ENCODE results near the gene LACTBL1. TPM values are rescaled to one million over a fixed set of nuclear protein-coding genes. Genes with fewer than 3 reads are reported as not detected.

LACTBL1 gene
- total and polyA plus RNA-seq, 2 of the 8 experiments (the other 6 are each of a cell fraction or from before 2014, with no cell fraction given), result not detected

DNA sequence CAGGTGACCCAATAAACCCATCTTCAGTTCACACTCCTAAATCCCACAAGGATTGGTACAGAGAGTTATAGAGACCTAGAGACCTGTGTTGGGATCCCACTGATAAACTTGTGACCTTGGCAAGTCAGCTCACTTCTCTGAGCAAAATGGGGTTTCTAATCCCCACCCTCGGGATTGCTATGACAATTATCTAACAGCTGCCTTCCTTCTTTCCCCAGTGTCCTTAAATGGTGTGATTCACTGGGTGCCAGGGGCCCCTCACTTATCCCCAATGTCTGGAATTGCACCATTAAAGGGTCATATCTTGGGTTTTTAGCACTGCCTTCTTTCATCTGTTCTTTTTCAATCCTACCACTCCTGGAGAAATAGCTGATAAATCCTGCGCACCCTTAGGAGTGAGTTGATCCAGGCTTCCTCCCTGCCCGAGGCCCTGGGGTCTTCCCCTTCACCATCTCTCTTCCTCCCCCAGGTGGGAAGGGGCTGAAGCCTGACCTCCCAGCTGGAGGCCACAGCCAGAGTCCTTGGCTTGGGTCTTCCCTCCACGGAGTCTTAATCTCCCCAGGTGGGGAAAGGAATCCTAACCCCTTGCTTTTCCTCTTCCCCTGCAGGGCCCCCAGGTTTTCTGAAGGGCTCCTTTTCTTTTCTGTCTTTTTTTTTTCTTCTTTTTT is 39.7 kb downstream of the LACTBL1 start:
- POLR2A ChIA-PET (ENCODE audit: partially characterized antibody), result no interaction called here
- Histone ChIP-seq H3K4me1 (replicated peaks in 1 of 4; ENCODE audit: control insufficient read depth in 3 of 4, insufficient read depth in 4 of 4, low read length in 3 of 4) (no peaks in the 10 kb centered on the region), H3K36me3 (ENCODE audit: control insufficient read depth in 2 of 4, insufficient read depth in 4 of 4, low read length in 3 of 4) (no peaks in the 10 kb centered on the region), H3K27ac (ENCODE audit: low read depth, low read length) (no peak overlapping the region), H3K9me3 (ENCODE audit: insufficient read depth in 2 of 2, low read depth in 1 of 2, low read length in 1 of 2) (peaks cover 0 to 4% of the 10 kb centered on the region in 2 experiments; a peak in 1 of 4 replicates), H3K9ac (replicated peaks in 1 of 4; ENCODE audit: extremely low read depth in 1 of 4, low read depth in 3 of 4, low read length in 3 of 4) (no peak overlapping the region), H4K8ac (ENCODE audit: extremely low read depth, insufficient read depth, low read length) (no peak overlapping the region), H2BK12ac (ENCODE audit: low read depth, low read length) (no peak overlapping the region), H2BK5ac (ENCODE audit: low read depth, low read length) (no peak overlapping the region), H3K18ac (ENCODE audit: extremely low read depth, low read length) (no peak overlapping the region), H3K27me3 (replicated peaks in 1 of 4; ENCODE audit: control insufficient read depth in 3 of 4, extremely low read depth in 1 of 4, insufficient read depth in 3 of 4, low read length in 3 of 4) (no peaks in the 10 kb centered on the region), H3K23me2 (ENCODE audit: low read depth, low read length) (no peaks in the 10 kb centered on the region), H2AK5ac (ENCODE audit: low read depth, low read length) (no peak overlapping the region), H3K4ac (replicated peaks; ENCODE audit: insufficient read length, low read depth, low read length) (no peak overlapping the region), H2BK120ac (replicated peaks; ENCODE audit: low read depth, low read length) (no peak overlapping the region), H3K23ac (ENCODE audit: insufficient read length) (no peak overlapping the region), H3K79me2 (ENCODE audit: control insufficient read depth in 1 of 2, insufficient read depth in 2 of 2, low read length in 2 of 2) (no peaks in the 10 kb centered on the region), H4K5ac (ENCODE audit: insufficient read length, low read depth, low read length) (no peak overlapping the region), H4K20me1 (replicated peaks in 1 of 2; ENCODE audit: control insufficient read depth in 1 of 2, insufficient read depth in 2 of 2, low read length in 2 of 2) (no peaks in the 10 kb centered on the region), H3K14ac (ENCODE audit: insufficient read length) (no peak overlapping the region), H2BK20ac (ENCODE audit: low read length) (no peak overlapping the region), H3K79me1 (ENCODE audit: low read depth, low read length) (no peaks in the 10 kb centered on the region), H3K4me3 (ENCODE audit: extremely low read depth in 1 of 4, insufficient read depth in 2 of 4, low read depth in 3 of 4, low read length in 4 of 4) (no peak overlapping the region), H2AFZ (ENCODE audit: low read length) (no peak overlapping the region), H3K4me2 (ENCODE audit: insufficient read depth in 1 of 2, low read depth in 2 of 2, low read length in 2 of 2) (no peak overlapping the region), H4K91ac (replicated peaks; ENCODE audit: insufficient read length, low read length) (no peak overlapping the region), H3K56ac (replicated peaks; ENCODE audit: insufficient read length, low read depth, low read length) (no peak overlapping the region), H2BK15ac (ENCODE audit: low read length) (no peak overlapping the region)
- TF ChIP-seq POU5F1 (IDR thresholded peaks at IDR 0.05; ENCODE audit: low read depth, low read length), result no peak
- TF ChIP-seq GTF2F1 (IDR thresholded peaks at IDR 0.05; ENCODE audit: borderline replicate concordance, low read depth, low read length), result no peak
- no peak for TF ChIP-seq JUN (IDR thresholded peaks at IDR 0.05; ENCODE audit: low read depth, low read length)
- TF ChIP-seq RXRA (IDR thresholded peaks at IDR 0.05; ENCODE audit: insufficient read depth, low read depth, low read length), result no peak
- TF ChIP-seq POLR2A (IDR thresholded peaks at IDR 0.05; ENCODE audit: control extremely low read depth in 1 of 2, low read depth in 2 of 2, low read length in 2 of 2), result no peak
- TF ChIP-seq RFX5 (IDR thresholded peaks at IDR 0.05; ENCODE audit: borderline replicate concordance, low read depth, low read length), result no peak
- no peak for TF ChIP-seq SUZ12 (IDR thresholded peaks at IDR 0.05; ENCODE audit: low read length)
- no peak for TF ChIP-seq NANOG (IDR thresholded peaks at IDR 0.05; ENCODE audit: insufficient read depth, low read depth, low read length, poor library complexity, severe bottlenecking)
- TF ChIP-seq JUND (IDR thresholded peaks at IDR 0.05; ENCODE audit: low read length), result no peak
- TF ChIP-seq SP4 (IDR thresholded peaks at IDR 0.05; ENCODE audit: low read length), result no peak
- no peak for TF ChIP-seq SP1 (IDR thresholded peaks at IDR 0.05; ENCODE audit: low read depth, low read length)
- TF ChIP-seq CTBP2 (IDR thresholded peaks at IDR 0.05; ENCODE audit: borderline replicate concordance, insufficient read depth, insufficient read length, low read length), result no peak
- TF ChIP-seq EP300 (IDR thresholded peaks at IDR 0.05; ENCODE audit: borderline replicate concordance in 1 of 2, low read depth in 2 of 2, low read length in 2 of 2), result no peak
- FAIRE-seq (no peak), DNase-seq (ENCODE audit: low read depth in 1 of 2, low spot score in 2 of 2) (no peak)
- 74% methylated on average over 4 of the region's 4 CpGs; no CpG with 5 or more reads in 1 of the 2 experiments for WGBS, 2 experiments (ENCODE audit: extremely low coverage in 1 of 2, insufficient coverage in 1 of 2, insufficient read length in 1 of 2, insufficient replicate concordance in 2 of 2, low coverage in 1 of 2, low lambda C conversion rate in 2 of 2, missing lambda C conversion rate in 1 of 2)
- CTCF ChIA-PET (ENCODE audit: partially characterized antibody), result interaction anchor here (0.6 to 4.8 kb wide), 14 partner anchors 21 to 512 kb away, joined by 3 to 19 read pairs (median 4); no protein-coding TSS in a partner anchor

Measured in H1 (cell line).